H1 (cell line): ENCODE measurements around the gene SELPLG. TPM values are rescaled to one million over a fixed set of nuclear protein-coding genes. Genes with fewer than 3 reads are reported as not detected.

Experiments
- CTCF ChIA-PET: fragments of 300-600 bp; sonication (Branson Sonifier 250); formaldehyde crosslinking; loops from one replicate; lab custom pipeline; 2021; ENCODE audit not compliant: partially characterized antibody; lab: Charles Lee
- POLR2A ChIA-PET: fragments of 300-600 bp; sonication (Branson Sonifier 250); formaldehyde crosslinking; loops from one replicate; lab custom pipeline; 2021; ENCODE audit warnings: inconsistent platforms; ENCODE audit not compliant: partially characterized antibody; lab: Charles Lee
- DNase-seq, 2 experiments: peaks; one replicate each; pipeline versions ENCODE4 v3.0.0 to v3.0.0-alpha.2; 2010 to 2022; ENCODE audit warnings: low spot score in 2 of 2, low read depth in 1 of 2, mixed read lengths in 1 of 2
- FAIRE-seq: peaks from 2 replicates; lab custom pipeline; 2011; peaks lifted over from hg19 to GRCh38; lab: Jason Lieb, UNC
- H2AFZ ChIP-seq: 2 replicates; pipeline ENCODE4 v1.8.1; 2012; ENCODE audit warnings: low read length, inconsistent platforms
- H2AK5ac ChIP-seq: 2 replicates; pipeline ENCODE4 v1.6.1; 2013; ENCODE audit warnings: low read depth, low read length
- H2BK120ac ChIP-seq: replicated peaks from 2 replicates; pipeline ENCODE3; 2013; ENCODE audit warnings: low read depth, low read length, inconsistent platforms
- H2BK12ac ChIP-seq: 2 replicates; pipeline ENCODE4 v1.6.1; 2013; ENCODE audit warnings: low read depth, low read length
- H2BK15ac ChIP-seq: 2 replicates; pipeline ENCODE4 v1.6.1; 2013; ENCODE audit warnings: low read length
- H2BK20ac ChIP-seq: 2 replicates; pipeline ENCODE4 v1.6.1; 2013; ENCODE audit warnings: low read length
- H2BK5ac ChIP-seq: 2 replicates; pipeline ENCODE4 v1.6.1; 2013; ENCODE audit warnings: low read depth, low read length
- H3K14ac ChIP-seq: 2 replicates; pipeline ENCODE4 v1.6.1; 2013; ENCODE audit warnings: inconsistent platforms; ENCODE audit not compliant: insufficient read length
- H3K18ac ChIP-seq: 2 replicates; pipeline ENCODE4 v1.6.1; 2013; ENCODE audit warnings: low read length; ENCODE audit errors: extremely low read depth
- H3K23ac ChIP-seq: 2 replicates; pipeline ENCODE4 v1.6.1; 2013; ENCODE audit warnings: inconsistent platforms; ENCODE audit not compliant: insufficient read length
- H3K23me2 ChIP-seq: 2 replicates; pipeline ENCODE4 v1.6.1; 2013; ENCODE audit warnings: low read depth, low read length
- H3K27ac ChIP-seq: 2 replicates; pipeline ENCODE4 v1.6.1; 2011; ENCODE audit warnings: low read depth, low read length, inconsistent platforms
- H3K27me3 ChIP-seq, 4 experiments: replicated peaks in 1 of 4; 1 replicate in 1 of 4; 2 replicates in 3 of 4; pipeline versions ENCODE4 v1.6.1 to v1.8.1; 2011 to 2013; ENCODE audit warnings: low read length in 3 of 4, mild to moderate bottlenecking in 3 of 4, inconsistent platforms in 2 of 4, mixed read lengths in 2 of 4, moderate library complexity in 1 of 4; ENCODE audit not compliant: control insufficient read depth in 3 of 4, insufficient read depth in 3 of 4; ENCODE audit errors: extremely low read depth in 1 of 4
- H3K36me3 ChIP-seq, 4 experiments: 2 replicates each; pipeline versions ENCODE4 v1.6.1 to v1.8.1; 2011 to 2013; ENCODE audit warnings: mild to moderate bottlenecking in 4 of 4, low read length in 3 of 4, moderate library complexity in 2 of 4, control low read depth in 1 of 4, inconsistent platforms in 1 of 4; ENCODE audit not compliant: insufficient read depth in 4 of 4, control insufficient read depth in 2 of 4
- H3K4ac ChIP-seq: replicated peaks from 2 replicates; pipeline ENCODE3; 2013; ENCODE audit warnings: low read length, low read depth, mixed read lengths, inconsistent platforms; ENCODE audit not compliant: insufficient read length
- H3K4me1 ChIP-seq, 4 experiments: replicated peaks in 1 of 4; 1 replicate in 1 of 4; 2 replicates in 3 of 4; pipeline versions ENCODE4 v1.6.1 to v1.8.1; 2011 to 2013; ENCODE audit warnings: low read length in 3 of 4, inconsistent platforms in 2 of 4, mixed read lengths in 1 of 4; ENCODE audit not compliant: insufficient read depth in 4 of 4, control insufficient read depth in 3 of 4
- H3K4me2 ChIP-seq, 2 experiments: 2 replicates each; pipeline versions ENCODE4 v1.6.1 to v1.8.1; 2011 to 2013; ENCODE audit warnings: low read depth in 2 of 2, low read length in 2 of 2, control low read depth in 1 of 2, inconsistent platforms in 1 of 2, mild to moderate bottlenecking in 1 of 2; ENCODE audit not compliant: insufficient read depth in 1 of 2
- H3K4me3 ChIP-seq, 4 experiments: fragments of 200-600, 300-600 bp in 1 of 4; sonication (generic), shearing (Covaris generic), sonication (Bioruptor Twin) in 1 of 4; 2 replicates each; pipeline versions ENCODE4 v1.5.1 to v1.8.1; 2011 to 2016; ENCODE audit warnings: low read length in 4 of 4, low read depth in 3 of 4, control low read depth in 2 of 4, inconsistent platforms in 2 of 4, mild to moderate bottlenecking in 2 of 4, mixed read lengths in 1 of 4, moderate library complexity in 1 of 4; ENCODE audit not compliant: insufficient read depth in 2 of 4; ENCODE audit errors: extremely low read depth in 1 of 4
- H3K56ac ChIP-seq: replicated peaks from 2 replicates; pipeline ENCODE3; 2013; ENCODE audit warnings: low read depth, mild to moderate bottlenecking, mixed read lengths, low read length, inconsistent platforms; ENCODE audit not compliant: insufficient read length
- H3K79me1 ChIP-seq: 2 replicates; pipeline ENCODE4 v1.6.1; 2013; ENCODE audit warnings: low read depth, low read length, control low read depth
- H3K79me2 ChIP-seq, 2 experiments: 2 replicates each; pipeline versions ENCODE4 v1.6.1 to v1.8.1; 2012 to 2013; ENCODE audit warnings: low read length in 2 of 2, mild to moderate bottlenecking in 2 of 2, inconsistent platforms in 1 of 2; ENCODE audit not compliant: insufficient read depth in 2 of 2, control insufficient read depth in 1 of 2
- H3K9ac ChIP-seq, 4 experiments: replicated peaks in 1 of 4; 1 replicate in 1 of 4; 2 replicates in 3 of 4; pipeline versions ENCODE4 v1.6.1 to v1.8.1; 2011 to 2013; ENCODE audit warnings: low read depth in 3 of 4, low read length in 3 of 4, control low read depth in 2 of 4, mild to moderate bottlenecking in 2 of 4, moderate library complexity in 2 of 4, inconsistent platforms in 1 of 4; ENCODE audit errors: extremely low read depth in 1 of 4
- H3K9me3 ChIP-seq, 2 experiments: 2 replicates each; pipeline versions ENCODE4 v1.6.1 to v1.8.1; 2012 to 2013; ENCODE audit warnings: mild to moderate bottlenecking in 2 of 2, moderate library complexity in 2 of 2, control low read depth in 1 of 2, inconsistent platforms in 1 of 2, low read depth in 1 of 2, low read length in 1 of 2, mixed read lengths in 1 of 2; ENCODE audit not compliant: insufficient read depth in 2 of 2
- H4K20me1 ChIP-seq, 2 experiments: replicated peaks in 1 of 2; 2 replicates each; pipeline versions ENCODE3 to v1.8.1; 2011 to 2013; ENCODE audit warnings: inconsistent platforms in 2 of 2, low read length in 2 of 2, mild to moderate bottlenecking in 1 of 2; ENCODE audit not compliant: insufficient read depth in 2 of 2, control insufficient read depth in 1 of 2
- H4K5ac ChIP-seq: 2 replicates; pipeline ENCODE4 v1.6.1; 2013; ENCODE audit warnings: low read length, low read depth, mixed read lengths, inconsistent platforms; ENCODE audit not compliant: insufficient read length
- H4K8ac ChIP-seq: 2 replicates; pipeline ENCODE4 v1.8.0; 2013; ENCODE audit warnings: mild to moderate bottlenecking, moderate library complexity, low read length, inconsistent platforms; ENCODE audit not compliant: insufficient read depth; ENCODE audit errors: extremely low read depth
- H4K91ac ChIP-seq: replicated peaks from 2 replicates; pipeline ENCODE3; 2013; ENCODE audit warnings: low read length, mixed read lengths, inconsistent platforms; ENCODE audit not compliant: insufficient read length
- BACH1 ChIP-seq: IDR thresholded peaks from 2 replicates; pipeline ENCODE4 v1.6.1; 2012; ENCODE audit warnings: low read length, improper control_type of control experiment
- EZH2 ChIP-seq: fragments of 200-600 bp; sonication (generic); IDR thresholded peaks from 2 replicates; pipeline ENCODE4 v1.7.1; 2012; ENCODE audit warnings: low read depth, mild to moderate bottlenecking, moderate library complexity, low read length, inconsistent platforms; ENCODE audit not compliant: severe bottlenecking
- FOSL1 ChIP-seq: IDR thresholded peaks from 2 replicates; pipeline ENCODE4 v1.6.1; 2011; ENCODE audit warnings: mild to moderate bottlenecking, low read depth, low read length, moderate library complexity; ENCODE audit not compliant: insufficient read depth
- NRF1 ChIP-seq: IDR thresholded peaks from 2 replicates; pipeline ENCODE4 v1.6.1; 2011; ENCODE audit warnings: mild to moderate bottlenecking, low read depth, low read length, improper control_type of control experiment
- SP2 ChIP-seq: IDR thresholded peaks from 2 replicates; pipeline ENCODE4 v1.6.1; 2012; ENCODE audit warnings: mild to moderate bottlenecking, low read length, inconsistent platforms
- TBP ChIP-seq: IDR thresholded peaks from 2 replicates; pipeline ENCODE4 v1.6.1; 2011; ENCODE audit warnings: low read depth, low read length, improper control_type of control experiment
- USF2 ChIP-seq: IDR thresholded peaks from 2 replicates; pipeline ENCODE4 v1.6.1; 2011; ENCODE audit warnings: low read length, improper control_type of control experiment
- WGBS, 2 experiments: shearing (Covaris generic) in 1 of 2; methylation state at CpG; one replicate each; pipeline versions ENCODE4 v1.1.6 to v1.1.7; 2013 to 2015; ENCODE audit warnings: low lambda C conversion rate in 2 of 2, mixed read lengths in 2 of 2, inconsistent platforms in 1 of 2, low coverage in 1 of 2, missing lambda C conversion rate in 1 of 2; ENCODE audit not compliant: insufficient replicate concordance in 2 of 2, insufficient coverage in 1 of 2, insufficient read length in 1 of 2; ENCODE audit errors: extremely low coverage in 1 of 2, missing lambda C conversion rate in 1 of 2; 5-methylcytosine and 5-hydroxymethylcytosine counted together
- polyA plus RNA-seq, 7 experiments: library from polyadenylated mRNA; depleted of rRNA in 3 of 7; stranded (reverse) in 5 of 7; unstranded in 2 of 7; fragments of >200 nt in 5 of 7; fragments of 200-250 nt in 2 of 7; gene quantifications; 1 replicate in 5 of 7; 2 replicates in 1 of 7; 4 replicates in 1 of 7; pipeline versions ENCODE4 v1.2.1 to v1.2.3, GENCODE V29; 2011 to 2013; ENCODE audit warnings: missing spikeins in 2 of 7, mixed read lengths in 2 of 7
- total RNA-seq: library from RNA; stranded (reverse); fragmentation: NEBNext Ultra II Directional; extraction: Animal tissue kit (Norgen Biotek cat#: 25700); gene quantifications from 2 replicates; pipeline ENCODE4 v1.2.1, GENCODE V29; 2021

Gene SELPLG
- total and polyA plus RNA-seq, 2 of the 8 experiments (the other 6 are each of a cell fraction or from before 2014, with no cell fraction given) = 0.18 TPM; not detected in 1

- Histone ChIP-seq H2BK20ac (no peak overlapping the region), H3K27ac (no peak overlapping the region), H4K20me1 (peaks cover 0 to 2% of the 10 kb centered on the region in 2 experiments), H3K4me1 (no peaks in the 10 kb centered on the region), H3K18ac (no peak overlapping the region), H2AFZ (no peak overlapping the region), H3K79me2 (peaks cover 0 to 36% of the 10 kb centered on the region in 2 experiments; a peak in 2 of 4 replicates), H3K14ac (no peak overlapping the region), H3K56ac (no peak overlapping the region), H3K4me3 (no peak overlapping the region), H3K9me3 (no peaks in the 10 kb centered on the region), H3K36me3 (peaks cover 0 to 3% (median 0%) of the 10 kb centered on the region in 4 experiments; a peak in 2 of 8 replicates), H3K23me2 (no peaks in the 10 kb centered on the region), H3K9ac (no peak overlapping the region), H2BK120ac (no peak overlapping the region), H3K27me3 (no peaks in the 10 kb centered on the region), H4K91ac (no peak overlapping the region), H4K5ac (no peak overlapping the region), H2AK5ac (no peak overlapping the region), H2BK5ac (no peak overlapping the region), H3K79me1 (0 out of 2 replicates have a peak, but pooled peaks cover 2% of the 10 kb centered on the region), H3K4me2 (no peak overlapping the region), H2BK15ac (no peak overlapping the region), H3K4ac (no peak overlapping the region), H4K8ac (no peak overlapping the region), H3K23ac (no peak overlapping the region), H2BK12ac (no peak overlapping the region)
- no peak for FAIRE-seq
- ChIA-PET POLR2A (no interaction called here), CTCF (interaction anchor here (0.8 kb wide), 2 partner anchors 9 to 104 kb away, joined by 3 read pairs; no protein-coding TSS in a partner anchor)
- 91 to 100% methylated on average over 1 to 9 of the region's 9 CpGs for WGBS, 2 experiments
- TF ChIP-seq SP2 = no peak
- TF ChIP-seq EZH2 = no peak
- TF ChIP-seq NRF1 = no peak
- no peak for TF ChIP-seq USF2
- no peak for TF ChIP-seq FOSL1
- TF ChIP-seq BACH1 = no peak
- TF ChIP-seq TBP = no peak
- no peak for DNase-seq
Measured at GRCh38 chr12:108678104-108678730, 44.5 kb upstream of the SELPLG start.
